OCI-LY7 (cell line): ENCODE results near the gene GALNT3. TPM values are rescaled to one million over a fixed set of nuclear protein-coding genes. Genes with fewer than 3 reads are reported as not detected.

ENCODE experiments used
- total RNA-seq, 2 experiments: library from RNA; depleted of rRNA in 1 of 2; stranded (reverse); fragments of >200 nt in 1 of 2; shearing (Covaris generic) in 1 of 2; gene quantifications; 2 replicates each; pipeline ENCODE4 v1.2.3, GENCODE V29; 2014 to 2022

The GALNT3 gene
- total RNA-seq, 2 experiments from 2014 or later: 0.44 to 3.6 TPM

Other genes starting within 250 kb of the GALNT3 start
- 29.8 and 32.6 TPM in 2 replicates for gene TTC21B, start 159.5 kb upstream of the GALNT3 start, total RNA-seq (2014; rRNA removed; shearing (Covaris generic))
- gene TTC21B, start 159.5 kb upstream of the GALNT3 start, total RNA-seq (2022): 26.2 and 31.2 TPM in 2 replicates